Cardiac muscle cell (in vitro differentiated cells and primary cell): ENCODE measurements around the gene LAMTOR4. TPM values are rescaled to one million over a fixed set of nuclear protein-coding genes. Genes with fewer than 3 reads are reported as not detected.
A peak's percentile ranks its signal among the peaks of the same experiment; 100 is the strongest.
"Not testable (repeated sequence)": the region's sequence is repeated elsewhere in the genome, so short reads cannot be mapped to it uniquely, and the experiment has no call there.

ENCODE experiments used
- DNase-seq, 2 donors: peaks; one replicate each; pipeline versions ENCODE4 v3.0.0 to v3.0.0-alpha.2; 2010 to 2017; ENCODE audit warnings: low read depth in 1 of 2, low spot score in 1 of 2
- H3K27ac ChIP-seq: fragments of 200-600 bp; sonication (generic); 2 replicates; pipeline ENCODE4 v1.5.1; 2016
- H3K27me3 ChIP-seq: fragments of 200-600 bp; sonication (generic); 2 replicates; pipeline ENCODE4 v1.6.0; 2016; ENCODE audit warnings: control low read depth
- H3K36me3 ChIP-seq: fragments of 200-600 bp; sonication (generic); 2 replicates; pipeline ENCODE4 v1.5.1; 2016; ENCODE audit warnings: control low read depth
- H3K4me1 ChIP-seq: fragments of 200-600 bp; sonication (generic); 2 replicates; pipeline ENCODE4 v1.8.1; 2017; ENCODE audit warnings: low read depth, mild to moderate bottlenecking, mixed run types
- H3K4me3 ChIP-seq: fragments of 200-600 bp; sonication (generic); 2 replicates; pipeline ENCODE4 v1.5.1; 2016; ENCODE audit warnings: mild to moderate bottlenecking
- H3K9me3 ChIP-seq: fragments of 200-600 bp; sonication (generic); 2 replicates; pipeline ENCODE4 v1.5.1; 2017; ENCODE audit warnings: low read depth, mild to moderate bottlenecking, control low read depth
- polyA plus RNA-seq: library from polyadenylated mRNA; unstranded; fragments of >200 nt; fragmentation: Nextera tagmentation; extraction: Ambion mirVana; gene quantifications from 2 replicates; pipeline ENCODE4 v1.2.1, GENCODE V29; 2016
- total RNA-seq: library from RNA; depleted of rRNA; stranded (reverse); fragments of >200 nt; gene quantifications from 2 replicates; pipeline ENCODE4 v1.2.3, GENCODE V29; 2016
- TF ChIP-seq, protein P1 (sequence below): IDR thresholded peaks from 2 replicates; pipeline ENCODE4 v1.5.1; 2012; ENCODE audit warnings: low read depth, mild to moderate bottlenecking, low read length

LAMTOR4 gene
- total and polyA plus RNA-seq, 2 experiments from 2014 or later, result 199 to 280 TPM

DNA sequence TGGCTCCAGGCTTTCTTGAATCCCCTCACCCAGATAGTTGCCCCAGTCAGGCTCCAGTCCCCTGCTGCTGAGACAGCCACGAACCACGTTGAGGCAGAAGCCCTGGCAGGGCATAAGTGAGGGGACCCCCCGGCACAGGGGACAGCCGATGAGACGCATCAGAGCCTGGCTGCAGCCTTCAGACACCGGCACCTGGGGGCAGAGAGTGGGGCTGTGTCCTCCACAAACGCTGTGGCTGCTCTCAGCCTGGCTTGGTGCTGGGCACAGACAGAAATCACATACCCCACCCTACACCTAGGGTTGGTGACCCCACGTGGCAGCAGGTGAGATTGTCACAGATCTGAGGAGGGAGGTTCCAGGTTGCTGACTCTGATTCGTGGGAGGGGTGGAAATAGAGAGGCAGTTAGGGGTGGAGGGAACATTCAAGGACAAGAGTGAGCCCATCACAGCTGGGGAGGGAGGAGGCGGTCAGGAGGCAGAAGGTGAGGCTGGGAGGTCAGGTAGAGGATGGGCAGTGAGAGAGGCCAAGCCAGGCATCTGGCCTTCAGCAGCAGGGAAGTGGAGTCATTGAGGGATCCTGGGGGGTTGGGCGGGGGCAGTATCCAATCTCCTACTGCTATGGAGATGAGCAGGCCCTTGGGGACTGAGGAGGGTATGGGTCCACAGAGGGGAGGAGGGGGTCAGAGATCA, 25.2 kb downstream of the LAMTOR4 start:
- TF ChIP-seq, protein P1, sequence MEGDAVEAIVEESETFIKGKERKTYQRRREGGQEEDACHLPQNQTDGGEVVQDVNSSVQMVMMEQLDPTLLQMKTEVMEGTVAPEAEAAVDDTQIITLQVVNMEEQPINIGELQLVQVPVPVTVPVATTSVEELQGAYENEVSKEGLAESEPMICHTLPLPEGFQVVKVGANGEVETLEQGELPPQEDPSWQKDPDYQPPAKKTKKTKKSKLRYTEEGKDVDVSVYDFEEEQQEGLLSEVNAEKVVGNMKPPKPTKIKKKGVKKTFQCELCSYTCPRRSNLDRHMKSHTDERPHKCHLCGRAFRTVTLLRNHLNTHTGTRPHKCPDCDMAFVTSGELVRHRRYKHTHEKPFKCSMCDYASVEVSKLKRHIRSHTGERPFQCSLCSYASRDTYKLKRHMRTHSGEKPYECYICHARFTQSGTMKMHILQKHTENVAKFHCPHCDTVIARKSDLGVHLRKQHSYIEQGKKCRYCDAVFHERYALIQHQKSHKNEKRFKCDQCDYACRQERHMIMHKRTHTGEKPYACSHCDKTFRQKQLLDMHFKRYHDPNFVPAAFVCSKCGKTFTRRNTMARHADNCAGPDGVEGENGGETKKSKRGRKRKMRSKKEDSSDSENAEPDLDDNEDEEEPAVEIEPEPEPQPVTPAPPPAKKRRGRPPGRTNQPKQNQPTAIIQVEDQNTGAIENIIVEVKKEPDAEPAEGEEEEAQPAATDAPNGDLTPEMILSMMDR, result no peak

DNA sequence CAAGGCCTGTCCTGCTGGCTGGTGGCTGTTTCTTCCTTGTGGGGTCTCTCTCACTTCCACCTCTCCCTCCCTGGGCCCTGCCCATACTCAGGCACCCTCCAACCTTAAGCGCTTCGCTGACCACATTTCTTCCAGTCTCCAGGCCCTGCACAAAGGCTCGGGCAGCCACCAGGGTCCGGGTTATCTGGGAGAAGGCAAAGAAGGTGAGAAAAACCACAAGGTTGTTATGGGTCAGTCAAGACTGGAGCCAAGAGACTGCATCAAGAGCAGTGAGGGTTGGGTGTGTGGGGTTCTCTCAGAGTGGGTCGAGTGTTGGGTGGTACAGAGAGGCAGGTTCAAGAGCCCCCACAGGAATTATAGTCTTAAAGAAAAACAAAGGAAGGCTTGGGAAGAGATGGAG, 25.9 kb downstream of the LAMTOR4 start:
- Histone ChIP-seq H3K27me3 (peaks cover 13% of the 10 kb centered on the region), H3K4me3 (no peak overlapping the region), H3K9me3 (no peaks in the 10 kb centered on the region), H3K27ac (no peak overlapping the region), H3K4me1 (no peaks in the 10 kb centered on the region), H3K36me3 (no peaks in the 10 kb centered on the region)
- TF ChIP-seq, protein P1, result no peak
- DNase-seq, result no peak

More for the DNA sequence above, 25.2 kb downstream of the LAMTOR4 start:
- H3K4me1 ChIP-seq, result no peaks in the 10 kb centered on the region
- no peaks in the 10 kb centered on the region for H3K9me3 ChIP-seq
- no peak overlapping the region for H3K27ac ChIP-seq
- peaks cover 13% of the 10 kb centered on the region for H3K27me3 ChIP-seq
- DNase-seq, result no peak
- H3K4me3 ChIP-seq, result no peak overlapping the region
- no peaks in the 10 kb centered on the region for H3K36me3 ChIP-seq

DNA sequence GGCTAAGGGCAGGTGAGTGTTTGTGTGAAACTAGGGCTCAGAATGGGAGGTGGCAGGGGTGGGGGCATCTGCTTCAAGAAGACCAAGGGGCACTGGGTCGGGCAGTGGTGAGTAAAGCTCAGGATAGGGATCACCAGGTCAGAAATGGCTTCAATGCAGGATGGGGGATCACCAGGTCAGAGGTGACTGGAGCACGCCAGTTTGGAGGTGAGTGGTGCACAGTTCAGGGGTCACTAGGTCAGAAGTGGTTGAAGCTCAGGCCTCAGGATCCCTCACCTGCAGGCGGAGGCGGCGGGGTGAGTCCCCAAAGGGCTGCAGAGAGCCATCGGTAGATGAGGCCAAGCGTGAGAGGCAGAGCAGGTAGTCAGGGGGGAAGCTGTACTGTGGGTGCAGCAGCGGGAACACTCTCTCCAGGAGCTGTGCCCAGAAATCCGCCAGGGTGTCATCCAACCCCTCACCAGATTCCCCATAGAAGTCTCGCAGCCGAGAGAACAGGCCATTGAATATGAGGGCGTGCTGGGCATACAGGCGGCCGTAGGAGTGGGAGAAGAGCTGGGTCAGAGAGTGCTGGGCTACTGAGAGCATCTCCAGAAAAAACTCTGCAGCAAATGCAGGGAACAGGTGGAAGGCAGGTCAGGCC, 26.7 kb downstream of the LAMTOR4 start:
- no peak for DNase-seq
- Histone ChIP-seq H3K27me3 (peaks cover 13% of the 10 kb centered on the region), H3K9me3 (no peaks in the 10 kb centered on the region), H3K4me3 (no peak overlapping the region), H3K4me1 (no peaks in the 10 kb centered on the region), H3K27ac (no peak overlapping the region), H3K36me3 (no peaks in the 10 kb centered on the region)
- TF ChIP-seq, protein P1, result no peak

DNA sequence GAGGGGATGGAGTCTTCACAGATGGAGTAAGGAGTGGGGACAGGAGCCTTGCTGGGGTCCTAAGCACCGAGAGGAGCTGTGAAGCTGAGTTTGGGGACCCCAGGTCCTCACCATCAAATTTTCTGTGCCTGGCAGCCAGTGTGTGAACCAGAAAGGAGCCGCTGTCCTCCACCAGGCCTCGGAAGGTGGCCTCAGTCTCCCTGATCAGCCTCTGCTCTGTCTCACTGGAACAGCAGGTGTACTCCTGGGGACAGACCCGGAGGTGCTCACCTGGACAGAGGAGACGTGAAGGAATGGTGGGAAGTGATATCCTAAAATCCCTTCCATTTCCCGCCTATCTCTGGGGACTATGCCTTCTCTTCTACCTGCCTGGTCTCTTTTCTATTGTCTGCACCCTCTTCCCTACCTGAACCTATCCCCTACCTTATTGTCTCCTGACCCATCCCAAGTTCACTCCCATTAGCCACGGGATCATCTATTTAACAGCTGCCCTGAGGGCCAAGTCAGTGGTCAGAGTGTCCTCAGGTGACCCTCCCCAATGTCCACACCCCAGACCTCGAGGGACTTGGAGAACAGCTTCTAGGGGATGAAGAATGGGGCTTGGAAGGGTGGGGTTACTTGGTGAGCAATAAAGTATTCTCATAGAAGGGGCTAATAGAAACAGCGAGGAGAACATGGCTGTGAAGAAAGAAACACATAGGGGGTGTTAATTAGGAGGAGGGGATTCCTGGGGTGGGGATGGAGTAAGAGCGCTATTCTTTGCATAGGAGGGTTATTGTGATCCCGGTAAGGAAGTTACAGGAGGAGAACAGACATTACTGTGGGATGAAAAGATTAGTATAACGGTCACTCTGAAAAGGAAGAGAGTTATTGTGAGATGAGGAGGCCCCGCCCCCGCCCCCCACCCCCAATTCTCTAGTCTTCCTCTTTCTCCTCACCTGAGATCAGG, 27.7 kb downstream of the LAMTOR4 start:
- Histone ChIP-seq H3K4me3 (peak overlapping the region; percentile 84), H3K27me3 (peaks cover 7% of the 10 kb centered on the region), H3K27ac (no peak overlapping the region), H3K4me1 (no peaks in the 10 kb centered on the region), H3K36me3 (no peaks in the 10 kb centered on the region), H3K9me3 (no peaks in the 10 kb centered on the region)
- TF ChIP-seq, protein P1, result no peak
- DNase-seq, result no peak

DNA sequence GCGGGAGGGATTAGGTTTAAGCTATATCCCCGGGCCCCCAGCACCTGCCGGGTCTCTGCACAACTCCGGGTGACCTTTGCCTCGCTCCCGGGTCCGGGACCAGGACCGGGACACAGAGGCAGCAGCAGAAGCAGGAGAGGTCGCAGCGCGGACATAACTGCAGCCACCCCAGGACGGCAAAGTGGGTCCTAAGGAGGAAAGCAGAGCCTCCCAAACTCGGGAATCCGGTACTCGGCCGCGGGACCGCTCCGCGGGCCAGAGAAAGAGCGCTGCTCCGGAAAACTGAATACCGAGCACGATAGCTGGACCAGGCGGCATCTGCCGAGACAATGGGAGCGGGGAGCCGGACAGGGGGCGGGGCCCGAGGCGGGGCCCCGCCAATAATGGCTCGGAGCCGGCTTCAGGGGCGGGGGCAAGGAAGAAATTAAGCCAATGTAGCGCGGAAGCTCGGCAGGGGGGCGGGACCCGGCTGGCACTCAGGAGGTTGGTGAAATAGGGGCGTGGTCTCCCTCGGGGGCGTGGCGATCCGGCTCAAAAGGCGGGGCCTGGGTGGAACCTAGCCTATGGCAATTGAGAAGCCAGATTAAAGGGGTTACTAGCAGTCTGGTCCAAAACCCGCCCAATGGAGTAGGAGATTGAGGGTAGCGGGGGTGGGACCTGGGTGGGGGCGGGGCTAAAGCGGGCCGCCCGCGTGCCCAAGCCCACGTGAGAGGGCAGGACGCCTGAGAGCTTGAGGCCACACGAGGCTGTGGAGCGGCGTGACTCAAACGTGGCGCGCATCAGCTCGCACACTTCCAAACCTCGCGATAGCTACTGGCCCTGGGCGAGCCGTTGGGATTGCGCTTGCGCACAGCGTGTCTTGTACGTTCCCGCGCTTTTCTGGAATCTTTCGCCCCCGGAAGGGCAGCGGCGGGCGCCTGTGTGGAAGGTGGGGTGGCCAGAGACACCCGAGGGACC, 28.6 kb downstream of the LAMTOR4 start, which contains the start of the genes GPC2 and STAG3:
Gene GPC2 (minus strand): TSS at position 337 of the 957 bp plus-strand sequence. CDS start 182 bp downstream, at position 155.
Gene STAG3 (plus strand): TSS at position 874 of the 957 bp plus-strand sequence. CDS start 2,639 bp downstream, outside the sequence.
- Histone ChIP-seq H3K4me3 (peak within 1 kb of the TSS; percentile 84), H3K27ac (no peak within 1 kb of the TSS), H3K9me3 (no peaks in the 10 kb centered on the region), H3K36me3 (no peaks in the 10 kb centered on the region), H3K27me3 (no peaks in the 10 kb centered on the region), H3K4me1 (no peaks in the 10 kb centered on the region)
- TF ChIP-seq, protein P1, result no peak
- peak; percentile 97 for DNase-seq

DNA sequence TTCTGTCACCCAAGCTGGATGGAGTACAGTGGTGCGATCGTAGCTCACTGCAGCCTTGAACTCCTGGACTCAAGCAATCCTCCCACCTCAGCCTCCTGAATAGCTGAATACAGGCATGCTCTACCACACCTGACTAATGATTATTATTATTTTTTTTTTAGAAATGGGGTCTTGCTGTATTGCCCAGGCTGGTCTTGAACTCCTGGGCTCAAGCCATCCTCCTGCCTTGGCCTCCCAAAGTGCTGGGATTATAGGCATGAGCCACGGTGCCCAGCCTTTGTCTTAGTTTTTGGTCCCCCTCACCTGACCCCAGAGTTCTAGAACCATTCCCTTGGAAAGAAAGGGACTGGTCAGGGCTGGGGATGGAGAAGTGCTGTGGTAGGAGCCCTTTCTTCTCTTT, 31.4 kb downstream of the LAMTOR4 start:
- not testable (repeated sequence) for H3K4me1 ChIP-seq, H3K27me3 ChIP-seq, H3K9me3 ChIP-seq

DNA sequence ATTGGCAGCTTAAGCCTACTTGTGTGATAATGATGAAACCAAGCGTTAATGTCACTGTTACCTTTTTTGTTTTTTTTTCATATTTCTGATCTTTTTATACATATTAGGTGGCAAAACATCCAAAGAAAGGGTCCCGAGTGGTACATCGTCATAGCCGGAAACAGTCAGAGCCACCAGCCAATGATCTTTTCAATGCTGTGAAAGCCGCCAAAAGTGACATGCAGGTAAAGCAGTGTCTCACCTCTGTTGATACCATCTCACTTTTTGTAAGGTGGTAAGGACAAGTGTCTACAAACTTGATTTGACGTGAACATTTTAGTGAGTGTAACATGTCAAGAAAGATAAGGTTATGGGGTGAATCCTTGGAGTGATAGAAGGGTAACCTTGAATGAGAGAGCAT, 33.9 kb downstream of the LAMTOR4 start:
- DNase-seq, H3K27ac ChIP-seq, H3K4me3 ChIP-seq, H3K36me3 ChIP-seq, H3K27me3 ChIP-seq, H3K9me3 ChIP-seq, H3K4me1 ChIP-seq: not testable (repeated sequence)

More for the DNA sequence above, 31.4 kb downstream of the LAMTOR4 start:
- not testable (repeated sequence) for DNase-seq, H3K36me3 ChIP-seq, H3K4me3 ChIP-seq, H3K27ac ChIP-seq
